ENCODE measurements around the gene UBASH3B.
"Not testable (repeated sequence)": the region's sequence is repeated elsewhere in the genome, so short reads cannot be mapped to it uniquely, and the experiment has no call there.

UBASH3B gene, protein sequence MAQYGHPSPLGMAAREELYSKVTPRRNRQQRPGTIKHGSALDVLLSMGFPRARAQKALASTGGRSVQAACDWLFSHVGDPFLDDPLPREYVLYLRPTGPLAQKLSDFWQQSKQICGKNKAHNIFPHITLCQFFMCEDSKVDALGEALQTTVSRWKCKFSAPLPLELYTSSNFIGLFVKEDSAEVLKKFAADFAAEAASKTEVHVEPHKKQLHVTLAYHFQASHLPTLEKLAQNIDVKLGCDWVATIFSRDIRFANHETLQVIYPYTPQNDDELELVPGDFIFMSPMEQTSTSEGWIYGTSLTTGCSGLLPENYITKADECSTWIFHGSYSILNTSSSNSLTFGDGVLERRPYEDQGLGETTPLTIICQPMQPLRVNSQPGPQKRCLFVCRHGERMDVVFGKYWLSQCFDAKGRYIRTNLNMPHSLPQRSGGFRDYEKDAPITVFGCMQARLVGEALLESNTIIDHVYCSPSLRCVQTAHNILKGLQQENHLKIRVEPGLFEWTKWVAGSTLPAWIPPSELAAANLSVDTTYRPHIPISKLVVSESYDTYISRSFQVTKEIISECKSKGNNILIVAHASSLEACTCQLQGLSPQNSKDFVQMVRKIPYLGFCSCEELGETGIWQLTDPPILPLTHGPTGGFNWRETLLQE

DNA sequence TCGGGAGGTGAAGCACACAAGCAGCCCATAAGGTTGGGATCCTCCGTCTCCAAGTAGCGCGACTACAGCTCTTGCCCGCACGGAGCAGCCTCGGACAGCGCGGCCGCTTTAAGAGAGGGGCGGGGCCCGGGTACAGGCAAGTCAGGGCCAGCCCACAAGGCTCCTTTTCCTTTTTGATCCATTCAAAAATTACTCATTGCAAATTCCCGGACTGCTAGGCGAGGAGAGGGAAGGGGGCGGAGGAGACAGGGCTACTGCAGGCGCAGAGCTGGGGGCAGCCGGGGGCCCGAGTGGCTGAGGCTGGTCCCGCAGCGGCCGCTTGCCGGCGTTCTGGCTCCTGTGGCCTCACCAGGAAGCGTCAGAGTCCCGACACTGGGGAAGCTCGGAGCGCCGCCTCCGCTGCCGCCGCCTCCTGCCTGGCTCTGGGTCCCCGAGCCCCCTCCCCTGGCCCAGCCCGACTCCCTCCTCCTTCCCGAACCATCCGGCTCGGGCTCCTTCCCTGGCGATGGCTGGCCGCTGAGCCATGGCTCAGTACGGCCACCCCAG lies at the start of gene UBASH3B:
UBASH3B (plus strand) TSS at position 196 of the 546 bp plus-strand sequence; CDS start at position 524, 328 bp downstream.
- peak; percentile 67 for DNase-seq

DNA sequence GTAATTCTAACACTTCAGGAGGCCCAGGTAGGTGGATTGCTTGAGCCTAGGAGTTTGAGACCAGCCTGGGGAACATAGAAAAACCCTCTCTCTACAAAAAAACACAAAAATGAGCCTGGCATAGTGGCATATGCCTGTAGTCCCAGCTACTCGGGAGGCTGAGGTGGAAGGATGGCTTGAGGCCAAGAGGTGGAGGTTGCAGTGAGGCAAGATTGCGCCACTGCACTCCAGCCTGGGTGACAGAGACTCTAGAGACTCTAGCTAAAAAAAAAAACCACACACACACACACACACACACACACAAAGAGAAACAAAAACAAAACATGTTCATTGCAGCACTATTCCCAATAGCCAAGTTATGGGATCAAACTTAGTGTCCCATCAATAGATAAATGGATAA lies 48.4 kb upstream of the UBASH3B start:
- not testable (repeated sequence) for DNase-seq

DNA sequence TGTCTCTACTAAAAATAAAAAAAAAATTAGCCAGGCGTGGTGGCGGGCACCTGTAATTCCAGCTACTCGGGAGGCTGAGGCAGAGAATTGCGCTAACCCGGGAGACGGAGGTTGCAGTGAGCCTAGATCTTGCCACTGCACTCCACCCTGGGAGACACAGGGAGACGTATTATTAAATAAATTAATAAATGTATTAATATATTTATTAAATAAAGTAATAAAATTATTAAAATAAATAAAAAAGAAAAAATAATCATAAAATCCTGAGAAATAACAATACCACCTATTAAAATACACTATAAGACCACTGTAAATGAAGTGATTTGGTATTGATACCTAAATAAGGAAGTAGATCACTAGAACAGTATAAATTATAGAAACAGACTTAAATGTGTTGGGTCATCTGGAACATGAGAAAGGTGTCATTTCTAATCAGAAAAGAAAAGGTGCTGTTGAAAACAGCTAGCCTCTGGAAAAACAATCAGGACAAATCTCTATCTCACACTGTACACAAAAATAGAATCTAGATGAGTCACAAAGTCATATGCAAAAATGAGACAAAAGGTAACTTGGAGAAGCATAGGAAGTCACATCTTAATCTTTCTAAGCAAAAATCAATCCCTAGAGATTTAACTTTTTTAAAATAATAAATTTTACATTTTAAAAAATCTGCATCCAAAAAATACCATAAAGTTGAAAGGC lies 43.2 kb upstream of the UBASH3B start:
- no peak for DNase-seq

DNA sequence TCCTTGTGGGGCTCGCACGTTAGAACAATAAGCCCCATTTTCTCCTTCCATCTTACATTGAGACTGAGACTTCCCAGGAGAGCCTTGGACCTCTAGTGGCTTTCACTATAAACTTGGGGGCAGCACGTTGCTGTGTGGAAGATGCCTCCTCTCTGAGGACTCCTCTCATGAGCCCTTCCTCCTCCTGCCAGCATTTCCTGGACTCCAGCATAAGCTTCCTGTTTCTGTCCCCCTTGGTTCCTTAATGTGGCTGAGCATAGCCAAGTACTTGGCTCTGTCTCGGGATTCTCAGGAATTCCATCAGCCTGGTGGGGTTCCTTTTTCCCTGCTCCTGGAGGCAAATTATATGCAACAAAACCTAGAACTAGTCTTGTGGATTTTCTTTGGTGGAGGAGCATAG lies 38.8 kb upstream of the UBASH3B start:
- DNase-seq = no peak

DNA sequence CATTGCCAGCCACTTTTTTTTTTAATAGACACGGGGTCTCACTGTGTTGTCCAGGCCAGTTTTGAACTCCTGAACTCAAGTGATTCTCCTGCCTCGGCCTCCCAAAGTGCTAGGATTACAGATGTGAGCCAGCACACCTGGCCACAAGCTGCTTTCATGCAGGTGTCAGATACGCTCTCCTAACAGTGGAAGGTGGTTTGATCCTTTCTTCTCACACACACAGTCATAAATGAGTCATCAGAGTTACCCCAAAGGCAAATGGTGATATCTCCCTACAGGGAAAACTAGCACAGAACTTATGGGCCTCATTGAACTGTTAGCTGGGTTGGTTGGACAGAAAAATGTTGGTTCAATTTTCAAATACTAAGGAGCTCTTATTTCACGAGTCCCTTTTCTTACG lies 38.2 kb upstream of the UBASH3B start:
- no peak for DNase-seq

DNA sequence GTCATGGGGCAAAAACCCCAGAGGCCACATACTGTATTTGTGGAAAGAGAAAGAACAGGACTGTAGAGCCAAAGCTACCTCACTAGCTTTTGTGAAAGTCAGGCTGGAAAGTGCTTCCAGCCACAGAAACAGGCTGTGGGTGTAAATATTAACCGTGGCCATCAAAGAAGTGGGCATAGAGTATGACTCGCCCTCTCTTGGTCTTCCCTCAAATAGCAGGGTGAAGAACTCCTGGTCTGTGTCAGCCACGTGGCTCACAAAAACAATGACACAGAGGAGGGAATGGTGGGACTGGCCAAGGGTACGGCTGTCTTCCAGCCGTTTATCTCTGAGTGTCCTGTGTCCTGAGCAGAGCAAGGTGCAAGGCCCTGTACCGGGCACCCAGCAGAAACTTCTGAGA lies 37.6 kb upstream of the UBASH3B start:
- no peak for DNase-seq

DNA sequence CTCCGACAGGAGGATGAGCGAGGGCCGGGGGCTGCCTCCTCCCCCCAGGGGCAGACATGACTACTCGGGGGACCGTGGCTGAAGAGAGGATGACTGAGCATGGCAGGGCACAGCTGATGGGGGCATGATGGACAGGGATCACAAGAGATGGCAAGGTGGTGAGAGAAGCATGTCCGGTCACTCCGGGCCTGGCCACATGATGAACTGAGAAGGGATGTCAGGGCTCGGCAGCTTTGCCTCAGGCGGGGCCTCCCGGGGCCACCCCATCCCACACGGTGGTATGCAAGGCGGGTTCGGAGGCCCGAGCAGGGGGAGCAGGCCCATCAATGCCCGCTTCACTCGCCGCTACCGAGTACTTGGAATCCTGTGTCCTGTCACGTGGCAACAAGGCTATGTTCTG lies 36.6 kb upstream of the UBASH3B start:
- DNase-seq = no peak

DNA sequence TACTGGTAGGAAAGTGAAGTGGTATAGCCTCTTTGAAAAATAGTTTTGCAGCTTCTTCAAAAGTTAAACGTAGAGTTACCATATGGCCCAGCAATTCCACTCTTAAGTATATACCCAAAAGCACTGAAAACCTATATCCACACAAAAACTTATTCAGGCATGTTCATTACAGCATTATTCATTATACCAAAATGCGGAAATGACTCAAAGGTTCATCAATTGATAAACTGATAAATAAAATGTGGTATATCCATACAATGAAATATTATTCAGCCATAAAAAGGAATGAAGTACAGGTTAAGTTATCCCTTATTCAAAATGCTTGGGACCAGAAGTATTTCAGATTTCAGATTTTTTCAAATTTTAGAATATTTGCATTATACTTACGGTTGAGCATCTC lies 35.8 kb upstream of the UBASH3B start:
- no peak for DNase-seq

DNA sequence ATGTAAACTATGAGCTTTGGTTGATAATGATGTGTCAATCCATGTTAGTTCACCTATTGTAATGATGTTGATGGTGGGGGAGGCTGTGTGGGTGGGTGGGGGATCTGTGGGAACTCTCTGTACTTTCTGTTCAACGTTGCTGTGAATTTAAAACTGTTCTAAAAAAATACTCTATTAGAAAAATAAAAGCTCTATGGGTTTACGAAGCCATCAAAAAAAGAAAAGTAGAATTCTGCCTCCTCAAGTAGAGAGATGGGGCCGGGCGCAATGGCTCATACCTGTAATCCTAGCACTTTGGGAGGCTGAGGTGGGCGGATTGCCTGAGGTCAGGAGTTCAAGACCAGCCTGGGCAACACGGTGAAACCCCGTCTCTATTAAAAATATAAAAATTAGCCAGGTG lies 30.0 kb upstream of the UBASH3B start:
- DNase-seq = not testable (repeated sequence)

DNA sequence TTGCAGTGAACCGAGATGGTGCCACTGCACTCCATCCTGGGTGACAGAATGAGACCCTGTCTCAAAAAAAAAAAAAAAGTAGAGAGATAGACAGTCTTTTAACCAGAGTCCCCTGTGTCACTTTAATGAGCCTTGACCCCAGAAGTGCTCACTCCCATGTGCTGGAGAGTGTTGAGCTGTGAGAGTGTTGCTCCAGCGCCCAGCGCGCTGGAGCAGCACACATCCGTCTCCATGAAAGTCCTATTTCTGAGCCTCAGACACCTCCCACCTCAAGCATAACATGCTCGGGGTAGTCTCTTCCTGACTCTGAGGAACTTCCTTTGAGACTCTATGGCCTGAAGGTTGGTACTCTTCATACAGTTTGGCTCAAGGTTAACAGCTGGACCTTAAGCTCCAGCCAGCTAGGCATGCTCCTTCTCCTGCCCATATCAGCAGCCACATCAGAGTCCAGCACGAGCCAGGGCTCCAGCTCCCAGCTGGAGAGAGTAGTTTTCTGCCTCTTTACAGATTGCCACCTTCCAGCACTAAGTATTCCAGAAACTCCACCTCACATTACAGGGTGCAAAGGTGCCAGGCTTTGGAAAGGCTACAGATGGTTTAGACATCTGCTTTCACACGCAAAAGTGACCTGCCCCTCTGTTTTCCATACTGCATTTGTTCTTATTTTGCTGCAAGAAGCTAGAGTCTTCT lies 29.4 kb upstream of the UBASH3B start:
- DNase-seq = no peak

DNA sequence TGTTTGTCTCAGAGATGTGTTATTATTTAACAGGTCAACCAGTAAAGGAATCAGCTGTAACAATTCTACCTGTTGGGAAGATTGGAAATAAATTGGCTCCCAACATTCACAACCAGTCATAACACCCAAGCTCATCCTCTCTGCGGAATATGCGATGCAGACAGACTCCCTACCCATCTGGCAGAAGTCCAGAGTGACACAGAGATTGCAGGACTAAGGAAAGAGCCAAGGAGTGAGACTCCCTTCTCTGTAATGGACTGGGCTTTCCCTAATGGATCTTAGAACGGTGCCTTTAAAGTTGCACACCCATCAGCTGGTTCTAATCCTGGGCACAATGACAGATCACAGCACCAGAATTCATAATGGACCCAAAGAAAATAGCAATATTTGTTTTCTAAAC lies 27.8 kb upstream of the UBASH3B start:
- no peak for DNase-seq

DNA sequence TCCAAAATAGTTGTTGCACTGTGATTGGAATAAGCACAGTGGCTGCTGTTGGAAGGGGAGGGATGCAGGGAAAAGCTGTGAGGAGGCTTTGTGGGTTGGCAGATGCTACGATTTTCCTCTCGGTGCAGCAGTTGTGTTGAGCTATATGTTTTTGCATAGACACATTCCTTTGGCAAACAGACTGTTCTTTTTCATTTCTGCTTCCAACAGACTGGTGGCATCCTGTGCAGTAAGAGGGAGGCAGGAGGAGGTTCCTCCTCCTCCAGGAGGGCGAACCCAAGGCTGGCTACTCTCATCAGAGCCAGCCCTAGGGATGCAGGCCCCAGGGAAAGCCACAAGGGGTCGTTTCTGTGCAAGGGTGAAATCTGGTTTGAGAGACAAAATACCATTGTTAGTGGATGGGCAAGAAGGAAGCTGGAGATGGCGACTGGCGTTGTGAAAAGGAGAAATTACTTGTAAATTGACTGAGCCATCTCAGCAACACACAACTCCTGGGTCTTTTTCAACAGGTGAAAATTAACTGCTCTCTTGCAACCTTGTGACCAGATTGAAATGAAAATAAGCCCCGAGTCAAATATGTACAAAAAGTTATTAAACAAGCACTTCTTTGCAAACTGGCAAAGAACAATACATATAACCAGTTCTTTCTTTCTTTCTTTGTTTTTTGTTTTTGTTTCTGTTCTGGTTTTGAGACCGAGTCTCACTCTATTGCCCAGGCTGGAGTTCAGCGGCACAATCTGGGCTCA lies 26.5 kb upstream of the UBASH3B start:
- peak; percentile 69 for DNase-seq

DNA sequence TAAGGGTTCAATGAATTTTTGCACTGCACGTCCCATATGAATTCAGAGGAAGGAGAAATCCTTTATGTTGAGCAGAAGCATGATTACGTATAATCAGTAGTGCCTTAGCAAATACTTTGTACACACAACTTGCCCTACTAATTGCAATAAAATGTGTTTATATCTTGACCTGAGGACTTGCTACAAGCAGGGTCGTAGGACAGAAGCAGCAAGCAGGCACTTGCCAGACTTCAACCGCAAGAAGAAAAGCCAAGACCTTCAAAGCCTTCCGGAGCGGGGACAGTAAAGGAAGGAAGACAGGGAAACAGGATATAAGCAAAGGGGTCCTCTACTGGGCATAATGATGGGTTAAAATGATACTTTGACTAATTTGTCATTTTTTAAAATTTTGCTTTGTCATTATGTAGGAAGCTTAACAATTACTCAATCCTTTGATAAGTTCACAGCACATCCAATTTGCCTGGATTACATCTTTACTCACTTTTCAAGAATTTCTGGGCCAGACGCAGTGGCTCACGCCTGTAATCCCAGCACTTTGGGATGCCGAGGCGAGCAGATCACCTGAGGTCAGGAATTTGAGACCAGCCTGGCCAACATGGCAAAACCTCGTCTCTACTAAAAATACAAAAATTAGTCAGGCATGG lies 23.2 kb upstream of the UBASH3B start:
- no peak for DNase-seq

DNA sequence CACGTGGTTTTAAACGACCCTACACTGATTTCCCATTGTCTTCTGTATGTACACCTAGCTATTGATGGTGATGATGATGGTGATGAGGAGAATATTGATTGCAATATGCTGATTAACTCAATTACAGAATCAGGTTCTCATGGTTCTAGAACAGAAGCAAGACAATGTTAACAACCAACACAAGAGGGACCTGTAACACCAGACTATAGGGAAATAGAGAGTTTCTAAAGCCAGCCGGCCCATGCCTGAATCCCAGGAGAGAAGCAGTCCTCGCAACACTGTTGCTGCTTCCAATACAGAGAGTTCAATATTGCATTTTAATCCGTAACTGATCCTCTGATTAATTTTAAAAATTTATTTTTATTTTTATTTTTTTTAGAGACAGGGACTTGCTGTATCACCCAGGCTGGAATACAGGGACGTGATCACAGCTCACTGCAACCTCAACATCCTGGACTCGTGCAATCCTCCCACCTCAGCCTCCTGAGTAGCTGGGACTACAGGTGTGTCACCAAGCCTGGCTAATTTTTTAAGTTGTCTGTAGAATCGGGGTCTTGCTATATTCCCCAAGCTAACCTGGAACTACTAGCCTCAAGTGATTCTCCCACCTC lies 22.2 kb upstream of the UBASH3B start:
- DNase-seq = no peak

DNA sequence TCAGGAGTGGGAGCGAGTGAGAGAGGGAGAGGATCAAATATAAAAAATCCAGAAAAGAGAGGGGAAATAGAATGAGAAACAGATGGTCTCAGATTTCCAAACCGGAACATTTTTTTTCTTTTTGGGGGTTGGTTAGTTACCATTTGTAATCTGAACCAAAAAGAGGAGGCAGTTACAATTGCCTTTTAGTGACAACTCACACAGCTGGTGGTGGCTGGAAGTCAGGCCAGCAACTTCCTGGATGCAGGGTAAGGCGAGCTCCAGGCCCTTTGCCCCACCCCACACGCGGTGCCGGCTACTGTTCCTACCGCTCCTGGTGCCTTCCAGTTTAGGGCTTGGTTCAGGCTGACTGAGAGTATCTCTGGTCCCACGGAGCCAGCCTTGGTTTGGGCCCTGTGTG lies 21.0 kb upstream of the UBASH3B start:
- no peak for DNase-seq

DNA sequence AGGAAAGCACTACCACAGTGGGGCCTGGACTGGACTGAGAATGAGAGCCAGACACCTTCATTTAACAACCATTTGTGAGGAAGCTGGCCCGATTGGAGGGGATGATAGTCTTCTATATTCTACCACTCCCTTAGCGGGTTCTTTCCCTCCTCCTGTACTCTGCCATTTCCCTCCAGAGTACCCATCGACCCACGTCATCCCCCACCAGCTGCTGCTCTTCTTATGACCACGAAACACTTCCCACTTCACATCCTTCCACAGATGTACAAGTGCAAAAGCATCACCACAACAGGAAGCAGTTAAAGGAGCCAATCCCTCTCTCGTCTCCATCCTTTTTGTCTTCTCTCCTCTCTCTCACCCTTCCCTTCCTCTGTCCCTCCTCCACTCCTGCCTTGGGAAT lies 18.0 kb upstream of the UBASH3B start:
- DNase-seq = no peak

DNA sequence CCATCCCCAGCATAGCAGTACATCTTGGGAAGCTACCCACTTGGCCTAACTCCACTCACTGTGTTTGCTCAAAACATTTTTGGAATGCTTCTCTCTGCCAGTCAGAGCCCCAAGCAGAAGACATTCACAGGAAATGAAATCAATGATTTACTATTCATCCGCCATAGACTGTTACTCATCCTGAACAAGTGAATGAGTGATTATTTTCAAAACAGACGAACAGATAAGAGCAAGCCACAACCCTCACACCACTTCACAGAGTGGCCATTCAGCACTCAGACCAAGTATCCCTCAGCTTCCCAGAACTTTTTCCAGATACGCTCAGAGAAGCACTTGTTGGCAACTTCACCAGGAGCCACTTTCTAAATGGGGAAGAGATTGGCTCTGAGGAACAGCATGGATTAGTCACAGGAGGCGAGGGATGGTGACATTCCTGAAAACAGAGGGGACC lies 13.0 kb upstream of the UBASH3B start:
- DNase-seq = no peak

DNA sequence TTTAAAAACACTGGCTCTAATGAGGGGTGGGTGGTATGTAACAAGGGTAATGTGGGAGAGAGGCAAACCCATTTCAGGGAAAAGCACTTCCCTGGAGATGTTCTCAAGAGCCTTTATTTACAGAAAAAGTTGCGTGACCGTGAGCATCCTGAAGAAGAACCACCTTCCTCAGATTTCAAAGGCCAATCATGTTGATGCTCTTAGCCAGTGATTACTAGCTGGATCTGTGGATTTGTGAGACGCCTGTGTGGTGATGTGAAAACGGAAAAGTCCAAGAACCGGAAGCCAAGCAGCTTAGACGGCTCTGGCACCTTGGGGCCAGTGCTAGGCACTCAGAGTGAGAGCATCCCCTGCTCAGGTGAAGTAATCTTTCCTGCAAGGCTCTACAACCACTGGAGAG lies 12.6 kb upstream of the UBASH3B start:
- no peak for DNase-seq

DNA sequence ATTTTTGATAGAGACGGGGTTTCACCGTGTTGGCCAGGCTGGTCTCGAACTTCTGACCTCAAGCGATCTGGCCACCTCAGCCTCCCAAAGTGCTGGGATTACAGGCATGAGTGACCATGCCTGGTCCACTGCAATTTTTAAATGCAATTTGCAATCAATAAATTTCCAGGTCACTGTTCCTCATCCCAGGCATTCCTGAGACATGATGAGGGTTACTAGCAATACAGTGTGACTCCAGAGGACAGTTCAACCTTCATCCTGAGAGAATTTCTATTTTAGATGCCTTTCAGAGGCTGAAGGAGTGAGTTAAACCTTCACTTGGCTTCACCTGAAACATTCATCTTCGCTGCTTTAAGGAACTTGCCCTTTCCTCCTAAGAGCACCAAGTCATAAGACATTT lies 9.7 kb upstream of the UBASH3B start:
- no peak for DNase-seq

DNA sequence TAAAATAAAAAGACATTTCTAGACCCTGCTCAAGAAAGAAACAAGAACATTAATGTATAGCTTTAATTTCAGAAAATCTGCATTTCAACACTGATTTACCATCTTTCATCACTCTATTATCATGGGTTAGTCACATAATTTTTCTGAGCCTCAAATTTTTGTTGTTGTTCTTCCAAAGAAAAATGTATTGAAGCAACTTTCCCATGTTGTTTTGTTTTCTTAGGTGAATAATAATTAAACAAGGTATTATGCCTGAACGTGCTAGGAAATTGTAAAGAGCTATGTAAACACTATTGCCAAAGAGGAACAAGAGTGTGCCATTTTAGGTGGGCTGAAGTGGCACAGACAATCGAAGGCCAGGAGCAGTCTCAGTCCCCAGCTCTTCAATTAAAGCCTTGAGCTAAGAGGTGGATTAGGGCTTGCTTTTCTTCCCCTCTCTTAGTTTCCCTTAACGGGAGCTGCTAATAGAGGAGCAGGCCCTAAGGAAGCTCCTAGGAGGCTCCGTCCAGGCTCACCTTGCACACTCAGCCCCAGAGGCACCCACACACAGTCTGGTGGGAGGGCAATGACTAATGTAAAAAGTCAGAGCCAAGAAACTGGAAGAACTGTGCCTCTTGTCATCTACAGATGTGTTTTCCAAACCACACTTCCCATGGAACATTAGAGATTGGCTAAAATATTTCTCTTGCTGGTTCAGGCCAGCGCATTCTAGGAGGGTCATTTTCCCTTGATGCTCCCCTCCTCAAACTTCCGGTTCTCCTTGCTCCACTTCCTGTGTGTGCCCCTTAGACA lies 8.8 kb upstream of the UBASH3B start:
- no peak for DNase-seq

All from stimulated activated CD4-positive, alpha-beta T cell treated with anti-CD3 and anti-CD28 coated beads, Interleukin-4, amount 100 ng/mL, for 1 hour (primary cell).